Measurements from ENCODE around the gene FBLN2. TPM values are rescaled to one million over a fixed set of nuclear protein-coding genes. Genes with fewer than 3 reads are reported as not detected.
A peak's percentile ranks its signal among the peaks of the same experiment; 100 is the strongest.

The FBLN2 gene
- total and polyA plus RNA-seq, 3 experiments from 2014 or later, result 0.09 to 3.2 (median 0.18) TPM

DNA sequence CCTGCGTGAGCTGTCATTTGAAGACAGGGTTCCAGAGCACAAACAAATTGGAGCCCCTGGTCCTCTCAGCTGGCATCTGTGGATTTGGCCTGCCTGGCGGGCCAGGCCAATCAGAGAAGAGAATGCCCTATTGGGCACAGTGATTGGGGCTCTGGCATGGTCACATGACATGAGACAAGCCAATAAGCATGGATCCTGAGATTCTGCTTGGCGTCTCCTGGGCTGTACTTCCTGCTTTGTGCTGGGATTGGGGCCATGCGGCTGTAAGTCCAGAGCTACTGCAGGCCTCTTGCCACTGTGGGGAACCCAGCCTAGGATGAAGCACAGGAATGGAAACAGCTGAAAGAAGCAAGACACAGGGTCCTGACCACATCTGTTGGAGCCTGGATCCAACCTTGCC is 121.4 kb downstream of the FBLN2 start:
- no peak overlapping the region for H3K27ac Mint-ChIP-seq
- no peaks in the 10 kb centered on the region for H3K27me3 ChIP-seq (ENCODE audit: insufficient read depth, low read length, poor library complexity, severe bottlenecking)
- no peak overlapping the region for H3K4me3 Mint-ChIP-seq
- no peak overlapping the region for H3K4me3 ChIP-seq (ENCODE audit: low read length)
- H3K27me3 Mint-ChIP-seq, result peaks cover 23 to 36% of the 10 kb centered on the region in 2 donors
- H3K4me1 Mint-ChIP-seq, result no peaks in the 10 kb centered on the region
- no peak overlapping the region for H3K27ac ChIP-seq (ENCODE audit: low read depth, low read length)
- H3K9me3 Mint-ChIP-seq, result no peaks in the 10 kb centered on the region
- CTCF ChIA-PET, result interaction anchor here (2.1 kb wide), 1 partner anchor 13 kb away, joined by 6 read pairs; no protein-coding TSS in a partner anchor
- POLR2A ChIA-PET, result no interaction called here
- no peaks in the 10 kb centered on the region for H3K36me3 Mint-ChIP-seq
- H3K9me3 ChIP-seq (ENCODE audit: low read length), result no peaks in the 10 kb centered on the region
- no peak for DNase-seq
- H3K36me3 ChIP-seq (ENCODE audit: insufficient read depth, low read length), result no peaks in the 10 kb centered on the region
- no peaks in the 10 kb centered on the region for H3K4me1 ChIP-seq (ENCODE audit: insufficient read depth, low read length)

DNA sequence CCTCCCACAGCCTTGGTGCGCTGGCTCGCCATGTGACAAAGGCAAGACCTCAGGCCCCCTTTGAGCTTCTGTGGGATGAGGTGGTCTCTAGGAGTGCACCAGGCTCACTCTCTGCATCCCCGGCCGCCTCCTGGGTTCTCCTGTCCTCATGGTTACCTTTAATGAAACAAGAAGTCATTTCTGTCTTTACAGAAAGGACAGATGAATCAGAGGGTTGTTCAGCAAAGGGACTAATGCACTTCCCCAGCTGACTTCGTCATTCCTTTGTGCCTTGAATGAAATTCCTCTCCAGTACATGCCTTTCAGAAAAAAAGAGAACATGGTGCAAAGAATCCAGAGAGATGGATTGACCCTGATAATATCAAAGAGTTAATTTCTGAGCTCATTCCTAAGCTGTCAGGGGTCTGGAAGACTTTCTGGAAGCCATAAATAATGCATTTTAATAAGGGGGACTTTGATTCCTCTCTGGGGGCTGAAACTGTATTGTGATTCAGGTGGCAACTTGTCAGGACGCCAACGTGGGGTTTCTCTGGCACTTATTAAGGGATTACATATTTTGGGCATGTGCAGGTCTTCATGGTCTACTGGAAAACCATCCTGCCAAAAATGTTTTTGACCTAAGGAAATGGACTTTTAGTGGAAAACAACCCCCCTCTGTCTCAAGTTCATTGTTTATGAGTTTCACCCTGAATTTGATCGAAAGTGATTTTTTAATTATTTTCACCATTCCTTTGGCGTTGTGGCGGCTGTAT is 122.7 kb downstream of the FBLN2 start:
- Mint-ChIP-seq H3K27me3 (peaks cover 28 to 45% of the 10 kb centered on the region in 2 donors), H3K4me1 (no peaks in the 10 kb centered on the region), H3K4me3 (no peak overlapping the region), H3K9me3 (no peaks in the 10 kb centered on the region), H3K36me3 (no peaks in the 10 kb centered on the region), H3K27ac (no peak overlapping the region)
- H3K27ac ChIP-seq (ENCODE audit: low read depth, low read length), result no peak overlapping the region
- H3K27me3 ChIP-seq (ENCODE audit: insufficient read depth, low read length, poor library complexity, severe bottlenecking), result no peaks in the 10 kb centered on the region
- ChIA-PET POLR2A (no interaction called here), CTCF (interaction anchor here (1.0 kb wide), 1 partner anchor 841 kb away, joined by 3 read pairs; no protein-coding TSS in a partner anchor)
- no peak for DNase-seq
- H3K4me3 ChIP-seq (ENCODE audit: low read length), result no peak overlapping the region
- no peaks in the 10 kb centered on the region for H3K9me3 ChIP-seq (ENCODE audit: low read length)
- H3K36me3 ChIP-seq (ENCODE audit: insufficient read depth, low read length), result no peaks in the 10 kb centered on the region
- H3K4me1 ChIP-seq (ENCODE audit: insufficient read depth, low read length), result no peaks in the 10 kb centered on the region

DNA sequence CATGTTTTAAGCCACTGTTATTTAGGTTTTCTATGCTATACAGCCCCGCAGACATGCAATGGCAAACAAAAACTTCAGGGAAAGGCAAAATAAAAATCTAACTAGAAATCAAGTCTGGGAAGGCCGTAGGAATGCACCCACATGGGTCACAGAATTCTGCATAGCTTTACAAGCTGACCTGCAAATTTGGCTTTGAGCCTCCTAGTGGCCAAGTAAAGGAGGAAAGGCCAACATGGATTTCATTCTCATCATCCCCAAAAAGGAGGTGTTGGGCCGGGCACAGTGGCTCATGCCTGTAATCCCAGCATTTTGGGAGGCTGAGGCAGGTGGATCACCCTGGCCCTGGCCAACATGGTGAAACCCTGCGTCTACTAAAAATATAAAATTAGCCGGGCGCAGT is 124.3 kb downstream of the FBLN2 start:
- ChIA-PET POLR2A (no interaction called here), CTCF (interaction anchor here (0.7 to 1.1 kb wide), 2 partner anchors 11 to 13 kb away, joined by 3 to 4 read pairs; no protein-coding TSS in a partner anchor)
- H3K36me3 Mint-ChIP-seq, result no peaks in the 10 kb centered on the region

GRCh38 chr3:13674538-13675185 is 125.7 kb downstream of the FBLN2 start:
- H3K4me1 ChIP-seq (ENCODE audit: insufficient read depth, low read length), result no peaks in the 10 kb centered on the region
- CTCF ChIA-PET, result no interaction called here
- no peak overlapping the region for H3K4me3 Mint-ChIP-seq

More for the DNA sequence above, 124.3 kb downstream of the FBLN2 start:
- no peak overlapping the region for H3K27ac Mint-ChIP-seq
- H3K4me3 Mint-ChIP-seq, result no peak overlapping the region
- H3K9me3 ChIP-seq (ENCODE audit: low read length), result no peaks in the 10 kb centered on the region
- H3K27ac ChIP-seq (ENCODE audit: low read depth, low read length), result no peak overlapping the region
- H3K4me1 Mint-ChIP-seq, result no peaks in the 10 kb centered on the region
- H3K9me3 Mint-ChIP-seq, result no peaks in the 10 kb centered on the region
- no peak overlapping the region for H3K4me3 ChIP-seq (ENCODE audit: low read length)
- no peaks in the 10 kb centered on the region for H3K27me3 ChIP-seq (ENCODE audit: insufficient read depth, low read length, poor library complexity, severe bottlenecking)
- H3K4me1 ChIP-seq (ENCODE audit: insufficient read depth, low read length), result no peaks in the 10 kb centered on the region
- no peaks in the 10 kb centered on the region for H3K36me3 ChIP-seq (ENCODE audit: insufficient read depth, low read length)
- H3K27me3 Mint-ChIP-seq, result peaks cover 28 to 36% of the 10 kb centered on the region in 2 donors
- no peak for DNase-seq

DNA sequence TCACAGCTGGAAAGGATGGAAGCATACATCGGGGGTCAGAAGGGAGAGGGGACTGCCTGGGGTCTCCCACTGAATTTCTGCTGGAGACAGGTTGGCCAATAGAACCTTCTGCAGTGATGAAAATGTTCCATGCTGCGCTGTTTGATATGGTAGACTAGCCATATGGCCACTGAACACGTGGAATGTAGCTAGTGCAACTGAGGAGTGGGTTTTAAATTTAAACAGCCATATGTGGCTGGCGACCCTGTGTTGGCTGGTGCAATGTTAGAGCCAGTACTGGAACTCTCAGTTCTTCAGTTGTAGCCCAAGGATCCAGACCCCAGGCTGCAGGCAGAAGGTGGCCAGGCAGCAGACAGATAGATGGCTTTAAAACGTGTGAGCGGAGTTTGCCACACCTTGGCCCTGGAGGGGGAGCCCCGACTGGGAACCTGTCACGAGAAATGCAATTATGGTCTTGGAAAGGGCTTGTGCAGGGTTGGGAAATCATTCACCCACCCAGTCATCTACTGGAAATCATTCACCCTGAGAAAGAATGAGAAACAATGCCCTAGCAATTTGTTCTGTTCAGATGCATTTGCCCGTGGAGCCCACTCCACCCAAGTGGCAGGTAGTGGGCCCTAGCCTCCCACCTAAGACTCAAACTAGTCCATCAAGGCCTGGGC is 127.6 kb downstream of the FBLN2 start:
- ChIA-PET CTCF (no interaction called here), POLR2A (no interaction called here)
- H3K9me3 ChIP-seq (ENCODE audit: low read length), result no peaks in the 10 kb centered on the region
- no peaks in the 10 kb centered on the region for H3K4me1 ChIP-seq (ENCODE audit: insufficient read depth, low read length)
- H3K27me3 ChIP-seq (ENCODE audit: insufficient read depth, low read length, poor library complexity, severe bottlenecking), result no peaks in the 10 kb centered on the region
- H3K27ac Mint-ChIP-seq, result no peak overlapping the region
- H3K4me3 Mint-ChIP-seq, result no peak overlapping the region
- H3K36me3 ChIP-seq (ENCODE audit: insufficient read depth, low read length), result no peaks in the 10 kb centered on the region
- no peaks in the 10 kb centered on the region for H3K9me3 Mint-ChIP-seq
- no peaks in the 10 kb centered on the region for H3K36me3 Mint-ChIP-seq
- H3K27me3 Mint-ChIP-seq, result peaks cover 21 to 22% of the 10 kb centered on the region in 2 donors
- H3K27ac ChIP-seq (ENCODE audit: low read depth, low read length), result no peak overlapping the region
- no peak for DNase-seq
- H3K4me1 Mint-ChIP-seq, result no peaks in the 10 kb centered on the region
- H3K4me3 ChIP-seq (ENCODE audit: low read length), result no peak overlapping the region

More at GRCh38 chr3:13674538-13675185, 125.7 kb downstream of the FBLN2 start:
- H3K36me3 ChIP-seq (ENCODE audit: insufficient read depth, low read length), result no peaks in the 10 kb centered on the region
- no peak for DNase-seq
- no peaks in the 10 kb centered on the region for H3K9me3 ChIP-seq (ENCODE audit: low read length)
- peak overlapping the region in 1 of 8 donors; percentile 55 for H3K27ac Mint-ChIP-seq
- no peaks in the 10 kb centered on the region for H3K36me3 Mint-ChIP-seq
- no peaks in the 10 kb centered on the region for H3K9me3 Mint-ChIP-seq
- H3K27me3 Mint-ChIP-seq, result peaks cover 19 to 26% of the 10 kb centered on the region in 2 donors
- H3K4me1 Mint-ChIP-seq, result no peaks in the 10 kb centered on the region
- no peak overlapping the region for H3K4me3 ChIP-seq (ENCODE audit: low read length)
- POLR2A ChIA-PET, result no interaction called here
- no peaks in the 10 kb centered on the region for H3K27me3 ChIP-seq (ENCODE audit: insufficient read depth, low read length, poor library complexity, severe bottlenecking)
- H3K27ac ChIP-seq (ENCODE audit: low read depth, low read length), result no peak overlapping the region

DNA sequence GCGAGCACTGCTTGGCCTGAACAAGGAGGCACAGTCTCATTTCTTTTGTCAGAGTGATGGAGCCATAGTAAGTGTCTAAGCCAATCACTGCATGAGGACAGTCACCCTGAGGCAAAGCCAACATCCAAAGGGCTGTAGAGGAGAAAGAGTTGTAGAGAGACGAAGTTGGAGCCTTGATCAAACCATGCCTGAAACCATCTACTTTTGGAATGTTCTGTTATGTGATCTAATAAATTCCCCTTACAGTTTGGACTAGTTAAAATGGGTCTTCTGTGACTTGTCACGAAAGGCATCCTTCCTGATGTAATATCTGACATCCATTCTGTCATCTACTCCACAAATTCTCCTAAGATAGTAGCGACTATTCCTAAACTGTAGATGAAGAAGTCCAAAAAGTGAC is 128.3 kb downstream of the FBLN2 start:
- ChIA-PET POLR2A (no interaction called here), CTCF (no interaction called here)
- Mint-ChIP-seq H3K4me3 (no peak overlapping the region), H3K36me3 (no peaks in the 10 kb centered on the region), H3K27ac (no peak overlapping the region), H3K4me1 (no peaks in the 10 kb centered on the region), H3K27me3 (peaks cover 15 to 19% of the 10 kb centered on the region in 2 donors), H3K9me3 (no peaks in the 10 kb centered on the region)
- H3K4me1 ChIP-seq (ENCODE audit: insufficient read depth, low read length), result no peaks in the 10 kb centered on the region
- no peak for DNase-seq
- H3K4me3 ChIP-seq (ENCODE audit: low read length), result no peak overlapping the region
- H3K27ac ChIP-seq (ENCODE audit: low read depth, low read length), result no peak overlapping the region
- no peaks in the 10 kb centered on the region for H3K36me3 ChIP-seq (ENCODE audit: insufficient read depth, low read length)
- no peaks in the 10 kb centered on the region for H3K9me3 ChIP-seq (ENCODE audit: low read length)
- H3K27me3 ChIP-seq (ENCODE audit: insufficient read depth, low read length, poor library complexity, severe bottlenecking), result no peaks in the 10 kb centered on the region

DNA sequence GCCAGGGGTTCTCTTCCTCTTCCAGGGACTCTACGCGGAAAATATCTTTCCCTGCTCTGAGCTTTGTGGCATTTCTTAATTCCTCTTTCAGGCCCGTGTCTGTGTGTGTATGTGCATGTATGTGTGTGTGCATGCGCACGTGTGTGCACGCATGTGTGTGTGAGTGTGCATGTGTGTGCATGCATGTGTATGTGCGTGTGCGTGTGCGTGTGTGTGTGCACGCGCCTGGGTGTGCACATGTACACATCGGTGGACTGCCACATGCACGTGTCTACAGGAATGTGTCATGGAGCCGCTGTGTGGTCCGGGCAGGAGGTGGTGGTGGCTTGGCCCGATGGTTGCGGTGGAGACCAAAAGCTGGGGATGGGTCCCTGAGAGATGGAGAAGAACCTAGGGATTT is 133.0 kb downstream of the FBLN2 start:
- H3K27me3 ChIP-seq (ENCODE audit: insufficient read depth, low read length, poor library complexity, severe bottlenecking), result no peaks in the 10 kb centered on the region
- H3K27ac Mint-ChIP-seq, result peak overlapping the region in 1 of 8 donors; percentile 41
- no peaks in the 10 kb centered on the region for H3K4me1 Mint-ChIP-seq
- no peaks in the 10 kb centered on the region for H3K9me3 ChIP-seq (ENCODE audit: low read length)
- peaks cover 12 to 16% of the 10 kb centered on the region in 2 donors for H3K27me3 Mint-ChIP-seq
- no peaks in the 10 kb centered on the region for H3K9me3 Mint-ChIP-seq
- POLR2A ChIA-PET, result no interaction called here
- no peaks in the 10 kb centered on the region for H3K36me3 ChIP-seq (ENCODE audit: insufficient read depth, low read length)
- no peak overlapping the region for H3K4me3 Mint-ChIP-seq
- H3K4me1 ChIP-seq (ENCODE audit: insufficient read depth, low read length), result no peaks in the 10 kb centered on the region
- CTCF ChIA-PET, result no interaction called here
- no peak overlapping the region for H3K4me3 ChIP-seq (ENCODE audit: low read length)
- H3K27ac ChIP-seq (ENCODE audit: low read depth, low read length), result no peak overlapping the region
- no peak for DNase-seq
- H3K36me3 Mint-ChIP-seq, result no peaks in the 10 kb centered on the region

- no peaks in the 10 kb centered on the region for H3K36me3 ChIP-seq (ENCODE audit: insufficient read depth, low read length)
- no peaks in the 10 kb centered on the region for H3K9me3 Mint-ChIP-seq
- H3K9me3 ChIP-seq (ENCODE audit: low read length), result no peaks in the 10 kb centered on the region
- POLR2A ChIA-PET, result no interaction called here
- no peak for DNase-seq
- H3K4me3 ChIP-seq (ENCODE audit: low read length), result no peak overlapping the region
- no peaks in the 10 kb centered on the region for H3K4me1 Mint-ChIP-seq
- H3K27me3 ChIP-seq (ENCODE audit: insufficient read depth, low read length, poor library complexity, severe bottlenecking), result no peaks in the 10 kb centered on the region
- H3K4me3 Mint-ChIP-seq, result no peak overlapping the region
- H3K27me3 Mint-ChIP-seq, result peaks cover 12 to 16% of the 10 kb centered on the region in 2 donors
- H3K27ac ChIP-seq (ENCODE audit: low read depth, low read length), result no peak overlapping the region
- no peak overlapping the region for H3K27ac Mint-ChIP-seq
- CTCF ChIA-PET, result no interaction called here
- H3K36me3 Mint-ChIP-seq, result no peaks in the 10 kb centered on the region
- H3K4me1 ChIP-seq (ENCODE audit: insufficient read depth, low read length), result no peaks in the 10 kb centered on the region
Measured at GRCh38 chr3:13682331-13683013, 133.5 kb downstream of the FBLN2 start.

Data from CD8-positive, alpha-beta memory T cell (primary cell).